H1 (cell line): ENCODE results near the gene SPAST. TPM values are rescaled to one million over a fixed set of nuclear protein-coding genes. Genes with fewer than 3 reads are reported as not detected.

Experiments used
- CTCF ChIA-PET: fragments of 300-600 bp; sonication (Branson Sonifier 250); formaldehyde crosslinking; loops from one replicate; lab custom pipeline; 2021; ENCODE audit not compliant: partially characterized antibody; lab: Charles Lee
- POLR2A ChIA-PET: fragments of 300-600 bp; sonication (Branson Sonifier 250); formaldehyde crosslinking; loops from one replicate; lab custom pipeline; 2021; ENCODE audit warnings: inconsistent platforms; ENCODE audit not compliant: partially characterized antibody; lab: Charles Lee
- DNase-seq, 2 experiments: peaks; one replicate each; pipeline versions ENCODE4 v3.0.0 to v3.0.0-alpha.2; 2010 to 2022; ENCODE audit warnings: low spot score in 2 of 2, low read depth in 1 of 2, mixed read lengths in 1 of 2
- FAIRE-seq: peaks from 2 replicates; lab custom pipeline; 2011; peaks lifted over from hg19 to GRCh38; lab: Jason Lieb, UNC
- H2AFZ ChIP-seq: 2 replicates; pipeline ENCODE4 v1.8.1; 2012; ENCODE audit warnings: low read length, inconsistent platforms
- H2AK5ac ChIP-seq: 2 replicates; pipeline ENCODE4 v1.6.1; 2013; ENCODE audit warnings: low read depth, low read length
- H2BK120ac ChIP-seq: replicated peaks from 2 replicates; pipeline ENCODE3; 2013; ENCODE audit warnings: low read depth, low read length, inconsistent platforms
- H2BK12ac ChIP-seq: 2 replicates; pipeline ENCODE4 v1.6.1; 2013; ENCODE audit warnings: low read depth, low read length
- H2BK15ac ChIP-seq: 2 replicates; pipeline ENCODE4 v1.6.1; 2013; ENCODE audit warnings: low read length
- H2BK20ac ChIP-seq: 2 replicates; pipeline ENCODE4 v1.6.1; 2013; ENCODE audit warnings: low read length
- H2BK5ac ChIP-seq: 2 replicates; pipeline ENCODE4 v1.6.1; 2013; ENCODE audit warnings: low read depth, low read length
- H3K14ac ChIP-seq: 2 replicates; pipeline ENCODE4 v1.6.1; 2013; ENCODE audit warnings: inconsistent platforms; ENCODE audit not compliant: insufficient read length
- H3K18ac ChIP-seq: 2 replicates; pipeline ENCODE4 v1.6.1; 2013; ENCODE audit warnings: low read length; ENCODE audit errors: extremely low read depth
- H3K23ac ChIP-seq: 2 replicates; pipeline ENCODE4 v1.6.1; 2013; ENCODE audit warnings: inconsistent platforms; ENCODE audit not compliant: insufficient read length
- H3K23me2 ChIP-seq: 2 replicates; pipeline ENCODE4 v1.6.1; 2013; ENCODE audit warnings: low read depth, low read length
- H3K27ac ChIP-seq: 2 replicates; pipeline ENCODE4 v1.6.1; 2011; ENCODE audit warnings: low read depth, low read length, inconsistent platforms
- H3K27me3 ChIP-seq, 4 experiments: replicated peaks in 1 of 4; 1 replicate in 1 of 4; 2 replicates in 3 of 4; pipeline versions ENCODE4 v1.6.1 to v1.8.1; 2011 to 2013; ENCODE audit warnings: low read length in 3 of 4, mild to moderate bottlenecking in 3 of 4, inconsistent platforms in 2 of 4, mixed read lengths in 2 of 4, moderate library complexity in 1 of 4; ENCODE audit not compliant: control insufficient read depth in 3 of 4, insufficient read depth in 3 of 4; ENCODE audit errors: extremely low read depth in 1 of 4
- H3K36me3 ChIP-seq, 4 experiments: 2 replicates each; pipeline versions ENCODE4 v1.6.1 to v1.8.1; 2011 to 2013; ENCODE audit warnings: mild to moderate bottlenecking in 4 of 4, low read length in 3 of 4, moderate library complexity in 2 of 4, control low read depth in 1 of 4, inconsistent platforms in 1 of 4; ENCODE audit not compliant: insufficient read depth in 4 of 4, control insufficient read depth in 2 of 4
- H3K4ac ChIP-seq: replicated peaks from 2 replicates; pipeline ENCODE3; 2013; ENCODE audit warnings: low read length, low read depth, mixed read lengths, inconsistent platforms; ENCODE audit not compliant: insufficient read length
- H3K4me1 ChIP-seq, 4 experiments: replicated peaks in 1 of 4; 1 replicate in 1 of 4; 2 replicates in 3 of 4; pipeline versions ENCODE4 v1.6.1 to v1.8.1; 2011 to 2013; ENCODE audit warnings: low read length in 3 of 4, inconsistent platforms in 2 of 4, mixed read lengths in 1 of 4; ENCODE audit not compliant: insufficient read depth in 4 of 4, control insufficient read depth in 3 of 4
- H3K4me2 ChIP-seq, 2 experiments: 2 replicates each; pipeline versions ENCODE4 v1.6.1 to v1.8.1; 2011 to 2013; ENCODE audit warnings: low read depth in 2 of 2, low read length in 2 of 2, control low read depth in 1 of 2, inconsistent platforms in 1 of 2, mild to moderate bottlenecking in 1 of 2; ENCODE audit not compliant: insufficient read depth in 1 of 2
- H3K4me3 ChIP-seq, 4 experiments: fragments of 200-600, 300-600 bp in 1 of 4; sonication (generic), shearing (Covaris generic), sonication (Bioruptor Twin) in 1 of 4; 2 replicates each; pipeline versions ENCODE4 v1.5.1 to v1.8.1; 2011 to 2016; ENCODE audit warnings: low read length in 4 of 4, low read depth in 3 of 4, control low read depth in 2 of 4, inconsistent platforms in 2 of 4, mild to moderate bottlenecking in 2 of 4, mixed read lengths in 1 of 4, moderate library complexity in 1 of 4; ENCODE audit not compliant: insufficient read depth in 2 of 4; ENCODE audit errors: extremely low read depth in 1 of 4
- H3K56ac ChIP-seq: replicated peaks from 2 replicates; pipeline ENCODE3; 2013; ENCODE audit warnings: low read depth, mild to moderate bottlenecking, mixed read lengths, low read length, inconsistent platforms; ENCODE audit not compliant: insufficient read length
- H3K79me1 ChIP-seq: 2 replicates; pipeline ENCODE4 v1.6.1; 2013; ENCODE audit warnings: low read depth, low read length, control low read depth
- H3K79me2 ChIP-seq, 2 experiments: 2 replicates each; pipeline versions ENCODE4 v1.6.1 to v1.8.1; 2012 to 2013; ENCODE audit warnings: low read length in 2 of 2, mild to moderate bottlenecking in 2 of 2, inconsistent platforms in 1 of 2; ENCODE audit not compliant: insufficient read depth in 2 of 2, control insufficient read depth in 1 of 2
- H3K9ac ChIP-seq, 4 experiments: replicated peaks in 1 of 4; 1 replicate in 1 of 4; 2 replicates in 3 of 4; pipeline versions ENCODE4 v1.6.1 to v1.8.1; 2011 to 2013; ENCODE audit warnings: low read depth in 3 of 4, low read length in 3 of 4, control low read depth in 2 of 4, mild to moderate bottlenecking in 2 of 4, moderate library complexity in 2 of 4, inconsistent platforms in 1 of 4; ENCODE audit errors: extremely low read depth in 1 of 4
- H3K9me3 ChIP-seq, 2 experiments: 2 replicates each; pipeline versions ENCODE4 v1.6.1 to v1.8.1; 2012 to 2013; ENCODE audit warnings: mild to moderate bottlenecking in 2 of 2, moderate library complexity in 2 of 2, control low read depth in 1 of 2, inconsistent platforms in 1 of 2, low read depth in 1 of 2, low read length in 1 of 2, mixed read lengths in 1 of 2; ENCODE audit not compliant: insufficient read depth in 2 of 2
- H4K20me1 ChIP-seq, 2 experiments: replicated peaks in 1 of 2; 2 replicates each; pipeline versions ENCODE3 to v1.8.1; 2011 to 2013; ENCODE audit warnings: inconsistent platforms in 2 of 2, low read length in 2 of 2, mild to moderate bottlenecking in 1 of 2; ENCODE audit not compliant: insufficient read depth in 2 of 2, control insufficient read depth in 1 of 2
- H4K5ac ChIP-seq: 2 replicates; pipeline ENCODE4 v1.6.1; 2013; ENCODE audit warnings: low read length, low read depth, mixed read lengths, inconsistent platforms; ENCODE audit not compliant: insufficient read length
- H4K8ac ChIP-seq: 2 replicates; pipeline ENCODE4 v1.8.0; 2013; ENCODE audit warnings: mild to moderate bottlenecking, moderate library complexity, low read length, inconsistent platforms; ENCODE audit not compliant: insufficient read depth; ENCODE audit errors: extremely low read depth
- H4K91ac ChIP-seq: replicated peaks from 2 replicates; pipeline ENCODE3; 2013; ENCODE audit warnings: low read length, mixed read lengths, inconsistent platforms; ENCODE audit not compliant: insufficient read length
- CHD2 ChIP-seq: IDR thresholded peaks from 2 replicates; pipeline ENCODE4 v1.6.1; 2012; ENCODE audit warnings: low read length, improper control_type of control experiment
- EGR1 ChIP-seq: IDR thresholded peaks from 2 replicates; pipeline ENCODE4 v1.6.1; 2011; ENCODE audit warnings: low read depth, low read length, borderline replicate concordance
- EP300 ChIP-seq, 2 experiments: IDR thresholded peaks; 1 replicate in 1 of 2; 2 replicates in 1 of 2; pipeline ENCODE4 v1.6.1; 2011 to 2012; ENCODE audit warnings: low read depth in 2 of 2, low read length in 2 of 2, mild to moderate bottlenecking in 2 of 2, borderline replicate concordance in 1 of 2, inconsistent platforms in 1 of 2, moderate library complexity in 1 of 2
- EZH2 ChIP-seq: fragments of 200-600 bp; sonication (generic); IDR thresholded peaks from 2 replicates; pipeline ENCODE4 v1.7.1; 2012; ENCODE audit warnings: low read depth, mild to moderate bottlenecking, moderate library complexity, low read length, inconsistent platforms; ENCODE audit not compliant: severe bottlenecking
- JUN ChIP-seq: IDR thresholded peaks from 2 replicates; pipeline ENCODE4 v1.6.1; 2011; ENCODE audit warnings: low read depth, mild to moderate bottlenecking, improper control_type of control experiment, low read length
- KDM1A ChIP-seq: fragments of 200-600, 300-600 bp; sonication (generic); IDR thresholded peaks from 2 replicates; pipeline ENCODE4 v1.7.1; 2016; ENCODE audit warnings: mild to moderate bottlenecking, low read length, borderline replicate concordance
- KDM4A ChIP-seq: IDR thresholded peaks from one replicate; pipeline ENCODE4 v1.7.1; 2012; ENCODE audit warnings: low read depth, mild to moderate bottlenecking, moderate library complexity, low read length, inconsistent platforms; ENCODE audit not compliant: severe bottlenecking
- PHF8 ChIP-seq: fragments of 200-600 bp; sonication (generic); conservative IDR thresholded peaks from 2 replicates; pipeline ENCODE4 v1.7.1; 2012; ENCODE audit warnings: low read depth, mild to moderate bottlenecking, inconsistent platforms, low read length, moderate library complexity
- POLR2A ChIP-seq, 2 experiments: IDR thresholded peaks; 1 replicate in 1 of 2; 2 replicates in 1 of 2; pipeline ENCODE4 v1.6.1; 2011; ENCODE audit warnings: low read depth in 2 of 2, low read length in 2 of 2, mild to moderate bottlenecking in 2 of 2; ENCODE audit errors: control extremely low read depth in 1 of 2
- SUZ12 ChIP-seq: fragments of 200-600 bp; sonication (generic); IDR thresholded peaks from 2 replicates; pipeline ENCODE4 v1.6.1; 2012; ENCODE audit warnings: mild to moderate bottlenecking, inconsistent platforms, low read length, moderate library complexity, mixed read lengths
- YY1 ChIP-seq: IDR thresholded peaks from 2 replicates; pipeline ENCODE4 v1.6.1; 2011; ENCODE audit warnings: low read depth, mild to moderate bottlenecking, low read length
- WGBS, 2 experiments: shearing (Covaris generic) in 1 of 2; methylation state at CpG; one replicate each; pipeline versions ENCODE4 v1.1.6 to v1.1.7; 2013 to 2015; ENCODE audit warnings: low lambda C conversion rate in 2 of 2, mixed read lengths in 2 of 2, inconsistent platforms in 1 of 2, low coverage in 1 of 2, missing lambda C conversion rate in 1 of 2; ENCODE audit not compliant: insufficient replicate concordance in 2 of 2, insufficient coverage in 1 of 2, insufficient read length in 1 of 2; ENCODE audit errors: extremely low coverage in 1 of 2, missing lambda C conversion rate in 1 of 2; 5-methylcytosine and 5-hydroxymethylcytosine counted together
- polyA plus RNA-seq, 7 experiments: library from polyadenylated mRNA; depleted of rRNA in 3 of 7; stranded (reverse) in 5 of 7; unstranded in 2 of 7; fragments of >200 nt in 5 of 7; fragments of 200-250 nt in 2 of 7; gene quantifications; 1 replicate in 5 of 7; 2 replicates in 1 of 7; 4 replicates in 1 of 7; pipeline versions ENCODE4 v1.2.1 to v1.2.3, GENCODE V29; 2011 to 2013; ENCODE audit warnings: missing spikeins in 2 of 7, mixed read lengths in 2 of 7
- total RNA-seq: library from RNA; stranded (reverse); fragmentation: NEBNext Ultra II Directional; extraction: Animal tissue kit (Norgen Biotek cat#: 25700); gene quantifications from 2 replicates; pipeline ENCODE4 v1.2.1, GENCODE V29; 2021

SPAST gene
- total and polyA plus RNA-seq, 2 of the 8 experiments (the other 6 are each of a cell fraction or from before 2014, with no cell fraction given) = 4.4 to 36.0 TPM

DNA sequence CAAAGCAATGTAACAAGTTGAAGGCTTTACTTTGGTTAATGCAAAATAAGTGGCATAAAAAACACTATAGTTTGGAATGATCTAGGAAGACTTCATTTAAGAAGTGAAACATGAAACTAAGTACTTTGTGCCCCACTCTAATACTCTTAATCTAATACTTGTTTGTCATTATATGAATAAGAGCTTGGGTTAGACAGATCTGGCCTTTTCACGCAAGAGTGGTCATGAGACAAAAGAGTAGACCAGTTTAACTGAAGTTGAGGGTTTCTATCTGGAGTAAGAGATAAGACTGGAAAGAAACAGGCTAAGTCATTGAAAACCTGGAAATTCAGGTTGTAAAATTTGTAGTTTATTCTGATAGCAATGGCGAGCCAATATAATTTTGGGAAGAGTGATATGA is 105.2 kb downstream of the SPAST start:
- Histone ChIP-seq H3K56ac (no peak overlapping the region), H3K4me1 (no peaks in the 10 kb centered on the region), H3K23ac (no peak overlapping the region), H3K27me3 (no peaks in the 10 kb centered on the region), H3K18ac (no peak overlapping the region), H2BK120ac (no peak overlapping the region), H2BK12ac (no peak overlapping the region), H4K8ac (no peak overlapping the region), H4K5ac (no peak overlapping the region), H3K9ac (no peak overlapping the region), H3K79me1 (no peaks in the 10 kb centered on the region), H3K36me3 (peaks cover 0 to 11% (median 2%) of the 10 kb centered on the region in 4 experiments; a peak in 2 of 8 replicates), H3K4me2 (no peak overlapping the region), H3K23me2 (no peaks in the 10 kb centered on the region), H3K27ac (no peak overlapping the region), H2BK5ac (no peak overlapping the region), H4K20me1 (no peaks in the 10 kb centered on the region), H2BK15ac (no peak overlapping the region), H4K91ac (no peak overlapping the region), H2AK5ac (no peak overlapping the region), H3K9me3 (no peaks in the 10 kb centered on the region), H2BK20ac (no peak overlapping the region), H3K4ac (no peak overlapping the region)
- WGBS, 2 experiments = 97% methylated on average over 2 of the region's 2 CpGs; no CpG with 5 or more reads in 1 of the 2 experiments
- FAIRE-seq = no peak
- CTCF ChIA-PET = no interaction called here
- POLR2A ChIA-PET = no interaction called here
- DNase-seq = no peak
- TF ChIP-seq KDM4A (no peak), POLR2A (IDR thresholded peaks at IDR 0.05; ENCODE audit: control extremely low read depth in 1 of 2, low read depth in 2 of 2, low read length in 2 of 2) (no peak), EP300 (IDR thresholded peaks at IDR 0.05; ENCODE audit: borderline replicate concordance in 1 of 2, low read depth in 2 of 2, low read length in 2 of 2) (no peak), PHF8 (no peak), YY1 (no peak), EGR1 (no peak), CHD2 (no peak), SUZ12 (no peak), JUN (no peak), EZH2 (no peak), KDM1A (no peak)
- TF ChIP-seq, all 59 proteins: peak for 0
- no peak overlapping the region for H3K14ac ChIP-seq
- no peak overlapping the region for H2AFZ ChIP-seq
- H3K79me2 ChIP-seq = peaks cover 0 to 31% of the 10 kb centered on the region in 2 experiments; a peak in 2 of 4 replicates
- H3K4me3 ChIP-seq = no peak overlapping the region
